LNCaP clone FGC (cell line): ENCODE data around the gene USP36.

Experiments used
- DNase-seq: peaks from one replicate; pipeline ENCODE4 v3.0.0-alpha.2; 2011; ENCODE audit warnings: low read depth
- H3K4me3 ChIP-seq: 2 replicates; pipeline ENCODE4 v1.5.1; 2011; ENCODE audit warnings: mild to moderate bottlenecking, low read depth, low read length, control low read depth
- CTCF ChIP-seq: IDR thresholded peaks from 2 replicates; pipeline ENCODE4 v1.5.1; 2012; ENCODE audit warnings: mild to moderate bottlenecking; ENCODE audit not compliant: control insufficient read depth, insufficient read depth; ENCODE audit errors: extremely low read depth

The USP36 gene

GRCh38 chr17:78857266-78857665, 16.7 kb upstream of the USP36 start:
- DNase-seq: no peak
- no peak for TF ChIP-seq CTCF
- H3K4me3 ChIP-seq: no peak overlapping the region

GRCh38 chr17:78855561-78856165, 15.0 kb upstream of the USP36 start:
- DNase-seq: no peak
- H3K4me3 ChIP-seq: no peak overlapping the region
- no peak for TF ChIP-seq CTCF

- DNase-seq: no peak
- TF ChIP-seq CTCF: no peak
- no peak overlapping the region for H3K4me3 ChIP-seq
Observed at GRCh38 chr17:78854508-78854907, 13.9 kb upstream of the USP36 start.

- H3K4me3 ChIP-seq: no peak overlapping the region
- DNase-seq: no peak
- no peak for TF ChIP-seq CTCF
Observed at GRCh38 chr17:78853926-78854394, 13.3 kb upstream of the USP36 start.

- TF ChIP-seq CTCF: no peak
- no peak overlapping the region for H3K4me3 ChIP-seq
Observed at GRCh38 chr17:78852709-78853121, 12.1 kb upstream of the USP36 start.

GRCh38 chr17:78849026-78849425, 8.4 kb upstream of the USP36 start:
- DNase-seq: no peak
- no peak overlapping the region for H3K4me3 ChIP-seq
- no peak for TF ChIP-seq CTCF

More at GRCh38 chr17:78852709-78853121, 12.1 kb upstream of the USP36 start:
- DNase-seq: no peak

GRCh38 chr17:78847052-78847451, 6.4 kb upstream of the USP36 start:
- DNase-seq: no peak
- no peak for TF ChIP-seq CTCF
- no peak overlapping the region for H3K4me3 ChIP-seq
